ENCODE data around the gene ADAMTS17. TPM values are rescaled to one million over a fixed set of nuclear protein-coding genes. Genes with fewer than 3 reads are reported as not detected.

ADAMTS17 gene
- total and polyA plus RNA-seq, 5 donors from 2014 or later: 0.20 to 8.2 (median 0.67) TPM; not detected in 1

- no peak overlapping the region for H3K27ac ChIP-seq (ENCODE audit: insufficient read depth, low read length, poor library complexity, severe bottlenecking)
- H3K4me3 ChIP-seq (ENCODE audit: low read depth, low read length): no peak overlapping the region
- Mint-ChIP-seq H3K27ac (no peak overlapping the region), H3K9me3 (no peaks in the 10 kb centered on the region), H3K36me3 (peaks cover 15% of the 10 kb centered on the region), H3K27me3 (no peaks in the 10 kb centered on the region), H3K4me1 (no peaks in the 10 kb centered on the region), H3K4me3 (no peak overlapping the region)
- ATAC-seq (ENCODE audit: low read depth in 2 of 2) (no peak), DNase-seq (no peak)
- no peaks in the 10 kb centered on the region for H3K36me3 ChIP-seq (ENCODE audit: control insufficient read depth, insufficient read depth, low read length)
- H3K27me3 ChIP-seq (ENCODE audit: control insufficient read depth, insufficient read depth, low read length): no peaks in the 10 kb centered on the region
- no peaks in the 10 kb centered on the region for H3K4me1 ChIP-seq (ENCODE audit: control insufficient read depth, insufficient read depth, low read length, poor library complexity, severe bottlenecking)
- H3K9me3 ChIP-seq (ENCODE audit: control insufficient read depth in 2 of 2, low read length in 2 of 2): no peaks in the 10 kb centered on the region
Measured at GRCh38 chr15:100059094-100059493, 282.7 kb downstream of the ADAMTS17 start.

GRCh38 chr15:100058458-100058857 lies 283.3 kb downstream of the ADAMTS17 start:
- H3K4me1 Mint-ChIP-seq: no peaks in the 10 kb centered on the region
- H3K36me3 Mint-ChIP-seq: peaks cover 14% of the 10 kb centered on the region
- ATAC-seq (ENCODE audit: low read depth in 2 of 2) (no peak), DNase-seq (no peak)
- H3K27me3 Mint-ChIP-seq: no peaks in the 10 kb centered on the region
- no peak overlapping the region for H3K27ac ChIP-seq (ENCODE audit: insufficient read depth, low read length, poor library complexity, severe bottlenecking)
- no peaks in the 10 kb centered on the region for H3K9me3 Mint-ChIP-seq
- H3K4me3 ChIP-seq (ENCODE audit: low read depth, low read length): no peak overlapping the region
- H3K27me3 ChIP-seq (ENCODE audit: control insufficient read depth, insufficient read depth, low read length): no peaks in the 10 kb centered on the region
- H3K36me3 ChIP-seq (ENCODE audit: control insufficient read depth, insufficient read depth, low read length): no peaks in the 10 kb centered on the region
- no peaks in the 10 kb centered on the region for H3K9me3 ChIP-seq (ENCODE audit: control insufficient read depth in 2 of 2, low read length in 2 of 2)
- H3K27ac Mint-ChIP-seq: no peak overlapping the region
- no peak overlapping the region for H3K4me3 Mint-ChIP-seq
- no peaks in the 10 kb centered on the region for H3K4me1 ChIP-seq (ENCODE audit: control insufficient read depth, insufficient read depth, low read length, poor library complexity, severe bottlenecking)

- DNase-seq (no peak), ATAC-seq (ENCODE audit: low read depth in 2 of 2) (no peak)
- H3K4me1 Mint-ChIP-seq: no peaks in the 10 kb centered on the region
- H3K36me3 Mint-ChIP-seq: peaks cover 8% of the 10 kb centered on the region
- no peaks in the 10 kb centered on the region for H3K9me3 Mint-ChIP-seq
- Histone ChIP-seq H3K4me1 (ENCODE audit: control insufficient read depth, insufficient read depth, low read length, poor library complexity, severe bottlenecking) (no peaks in the 10 kb centered on the region), H3K36me3 (ENCODE audit: control insufficient read depth, insufficient read depth, low read length) (no peaks in the 10 kb centered on the region), H3K4me3 (ENCODE audit: low read depth, low read length) (no peak overlapping the region), H3K9me3 (ENCODE audit: control insufficient read depth in 2 of 2, low read length in 2 of 2) (no peaks in the 10 kb centered on the region), H3K27me3 (ENCODE audit: control insufficient read depth, insufficient read depth, low read length) (no peaks in the 10 kb centered on the region), H3K27ac (ENCODE audit: insufficient read depth, low read length, poor library complexity, severe bottlenecking) (no peak overlapping the region)
- no peaks in the 10 kb centered on the region for H3K27me3 Mint-ChIP-seq
- no peak overlapping the region for H3K4me3 Mint-ChIP-seq
- H3K27ac Mint-ChIP-seq: peak overlapping the region in 1 of 3 donors; percentile 56
Measured at GRCh38 chr15:100057281-100057680, 284.5 kb downstream of the ADAMTS17 start.

- peaks cover 3% of the 10 kb centered on the region for H3K36me3 Mint-ChIP-seq
- peak overlapping the region in 1 of 3 donors; percentile 56 for H3K27ac Mint-ChIP-seq
- ATAC-seq (ENCODE audit: low read depth in 2 of 2) (no peak), DNase-seq (no peak)
- Histone ChIP-seq H3K9me3 (ENCODE audit: control insufficient read depth in 2 of 2, low read length in 2 of 2) (no peaks in the 10 kb centered on the region), H3K27ac (ENCODE audit: insufficient read depth, low read length, poor library complexity, severe bottlenecking) (no peak overlapping the region), H3K4me1 (ENCODE audit: control insufficient read depth, insufficient read depth, low read length, poor library complexity, severe bottlenecking) (no peaks in the 10 kb centered on the region), H3K4me3 (ENCODE audit: low read depth, low read length) (no peak overlapping the region), H3K27me3 (ENCODE audit: control insufficient read depth, insufficient read depth, low read length) (no peaks in the 10 kb centered on the region), H3K36me3 (ENCODE audit: control insufficient read depth, insufficient read depth, low read length) (no peaks in the 10 kb centered on the region)
- no peaks in the 10 kb centered on the region for H3K4me1 Mint-ChIP-seq
- H3K27me3 Mint-ChIP-seq: no peaks in the 10 kb centered on the region
- H3K4me3 Mint-ChIP-seq: no peak overlapping the region
- no peaks in the 10 kb centered on the region for H3K9me3 Mint-ChIP-seq
Measured at GRCh38 chr15:100056411-100057072, 285.2 kb downstream of the ADAMTS17 start.

- Mint-ChIP-seq H3K27me3 (no peaks in the 10 kb centered on the region), H3K36me3 (peaks cover 3% of the 10 kb centered on the region), H3K4me3 (no peak overlapping the region), H3K9me3 (no peaks in the 10 kb centered on the region), H3K4me1 (no peaks in the 10 kb centered on the region), H3K27ac (no peak overlapping the region)
- no peaks in the 10 kb centered on the region for H3K9me3 ChIP-seq (ENCODE audit: control insufficient read depth in 2 of 2, low read length in 2 of 2)
- no peak overlapping the region for H3K27ac ChIP-seq (ENCODE audit: insufficient read depth, low read length, poor library complexity, severe bottlenecking)
- H3K36me3 ChIP-seq (ENCODE audit: control insufficient read depth, insufficient read depth, low read length): no peaks in the 10 kb centered on the region
- no peaks in the 10 kb centered on the region for H3K4me1 ChIP-seq (ENCODE audit: control insufficient read depth, insufficient read depth, low read length, poor library complexity, severe bottlenecking)
- H3K4me3 ChIP-seq (ENCODE audit: low read depth, low read length): no peak overlapping the region
- DNase-seq (no peak), ATAC-seq (ENCODE audit: low read depth in 2 of 2) (no peak)
- no peaks in the 10 kb centered on the region for H3K27me3 ChIP-seq (ENCODE audit: control insufficient read depth, insufficient read depth, low read length)
Measured at GRCh38 chr15:100055821-100056220, 286.0 kb downstream of the ADAMTS17 start.

- Histone ChIP-seq H3K4me1 (ENCODE audit: control insufficient read depth, insufficient read depth, low read length, poor library complexity, severe bottlenecking) (no peaks in the 10 kb centered on the region), H3K4me3 (ENCODE audit: low read depth, low read length) (no peak overlapping the region), H3K27me3 (ENCODE audit: control insufficient read depth, insufficient read depth, low read length) (no peaks in the 10 kb centered on the region), H3K9me3 (ENCODE audit: control insufficient read depth in 2 of 2, low read length in 2 of 2) (no peaks in the 10 kb centered on the region), H3K36me3 (ENCODE audit: control insufficient read depth, insufficient read depth, low read length) (no peaks in the 10 kb centered on the region), H3K27ac (ENCODE audit: insufficient read depth, low read length, poor library complexity, severe bottlenecking) (no peak overlapping the region)
- Mint-ChIP-seq H3K27me3 (no peaks in the 10 kb centered on the region), H3K4me1 (no peaks in the 10 kb centered on the region), H3K4me3 (no peak overlapping the region), H3K27ac (no peak overlapping the region), H3K9me3 (peaks cover 0 to 2% (median 0%) of the 10 kb centered on the region in 7 donors), H3K36me3 (peaks cover 4% of the 10 kb centered on the region)
- ATAC-seq (ENCODE audit: low read depth in 2 of 2): no peak
- DNase-seq: no peak
Measured at GRCh38 chr15:100054539-100054938, 287.2 kb downstream of the ADAMTS17 start.

- DNase-seq (no peak), ATAC-seq (ENCODE audit: low read depth in 2 of 2) (no peak)
- Histone ChIP-seq H3K9me3 (ENCODE audit: control insufficient read depth in 2 of 2, low read length in 2 of 2) (no peaks in the 10 kb centered on the region), H3K36me3 (ENCODE audit: control insufficient read depth, insufficient read depth, low read length) (no peaks in the 10 kb centered on the region), H3K27ac (ENCODE audit: insufficient read depth, low read length, poor library complexity, severe bottlenecking) (no peak overlapping the region), H3K4me1 (ENCODE audit: control insufficient read depth, insufficient read depth, low read length, poor library complexity, severe bottlenecking) (no peaks in the 10 kb centered on the region), H3K4me3 (ENCODE audit: low read depth, low read length) (no peak overlapping the region), H3K27me3 (ENCODE audit: control insufficient read depth, insufficient read depth, low read length) (no peaks in the 10 kb centered on the region)
- Mint-ChIP-seq H3K4me1 (no peaks in the 10 kb centered on the region), H3K27me3 (no peaks in the 10 kb centered on the region), H3K27ac (no peak overlapping the region), H3K9me3 (peaks cover 0 to 2% (median 0%) of the 10 kb centered on the region in 7 donors), H3K36me3 (peaks cover 4% of the 10 kb centered on the region), H3K4me3 (no peak overlapping the region)
Measured at GRCh38 chr15:100053474-100054121, 288.2 kb downstream of the ADAMTS17 start.

All from CD4-positive, CD25-positive, alpha-beta regulatory T cell (primary cell).